Muscle layer of duodenum (tissue), 2 donors: Measurements from ENCODE around the gene ZMIZ1.

Experiments
- H3K27ac ChIP-seq: one replicate; pipeline ENCODE4 v1.7.0; 2013; ENCODE audit warnings: mild to moderate bottlenecking, low read length
- H3K27me3 ChIP-seq: one replicate; pipeline ENCODE4 v1.7.0; 2013; ENCODE audit warnings: low read depth, mild to moderate bottlenecking, control low read depth, low read length
- H3K36me3 ChIP-seq, 2 donors: one replicate each; pipeline ENCODE4 v1.7.0; 2013; ENCODE audit warnings: low read length in 2 of 2, control low read depth in 1 of 2, mild to moderate bottlenecking in 1 of 2; ENCODE audit not compliant: insufficient read depth in 2 of 2, control insufficient read depth in 1 of 2
- H3K4me1 ChIP-seq, 2 donors: one replicate each; pipeline ENCODE4 v1.7.0; 2013; ENCODE audit warnings: low read length in 2 of 2, mild to moderate bottlenecking in 2 of 2, control low read depth in 1 of 2, moderate library complexity in 1 of 2; ENCODE audit not compliant: insufficient read depth in 2 of 2, control insufficient read depth in 1 of 2
- H3K4me3 ChIP-seq, 2 donors: one replicate each; pipeline ENCODE4 v1.7.0; 2013; ENCODE audit warnings: low read length in 2 of 2, low read depth in 1 of 2, mild to moderate bottlenecking in 1 of 2
- H3K9me3 ChIP-seq, 2 donors: one replicate each; pipeline ENCODE4 v1.7.0; 2013; ENCODE audit warnings: low read length in 2 of 2, control low read depth in 1 of 2, mild to moderate bottlenecking in 1 of 2; ENCODE audit not compliant: control insufficient read depth in 1 of 2
- donor health status: healthy.

Gene ZMIZ1

DNA sequence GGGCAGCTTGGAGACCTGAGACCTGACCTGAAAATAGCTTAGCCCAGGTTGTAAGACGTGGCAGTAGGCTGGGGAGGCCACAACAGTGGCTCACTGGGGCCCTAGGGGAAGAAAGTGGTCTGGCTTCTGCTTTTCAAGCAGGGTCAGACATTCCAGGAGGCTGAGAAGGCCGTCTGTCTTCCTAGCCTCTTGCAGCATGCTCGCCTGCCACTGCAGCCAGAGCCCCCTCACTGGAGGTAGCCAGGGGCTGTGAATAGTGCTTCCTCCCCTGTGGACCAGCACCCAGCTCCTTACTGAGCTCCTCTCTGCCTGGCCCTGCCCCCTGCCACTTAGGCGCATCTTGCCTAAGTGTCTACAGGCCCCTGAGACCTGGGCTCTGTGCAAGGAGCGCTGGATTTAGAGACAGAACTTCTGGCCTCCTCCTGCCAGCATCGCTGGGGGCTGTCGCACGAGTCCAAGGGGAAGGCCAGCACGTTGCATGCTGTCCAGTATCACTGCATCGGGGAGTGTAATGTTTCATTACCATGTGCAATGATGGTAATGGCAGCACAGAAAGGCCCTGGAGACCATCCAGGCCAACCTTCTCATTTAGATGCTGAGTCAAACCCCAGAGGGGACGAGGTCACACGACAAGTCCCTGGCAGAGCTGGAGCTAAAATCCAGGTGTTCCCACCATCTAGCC is 12.7 kb downstream of the ZMIZ1 start:
- no peak overlapping the region for H3K4me3 ChIP-seq
- H3K9me3 ChIP-seq, result no peaks in the 10 kb centered on the region
- H3K36me3 ChIP-seq, result no peaks in the 10 kb centered on the region
- peak overlapping the region; percentile 70 for H3K27ac ChIP-seq
- H3K4me1 ChIP-seq, result peaks cover 64 to 90% of the 10 kb centered on the region in 2 donors
- no peaks in the 10 kb centered on the region for H3K27me3 ChIP-seq

DNA sequence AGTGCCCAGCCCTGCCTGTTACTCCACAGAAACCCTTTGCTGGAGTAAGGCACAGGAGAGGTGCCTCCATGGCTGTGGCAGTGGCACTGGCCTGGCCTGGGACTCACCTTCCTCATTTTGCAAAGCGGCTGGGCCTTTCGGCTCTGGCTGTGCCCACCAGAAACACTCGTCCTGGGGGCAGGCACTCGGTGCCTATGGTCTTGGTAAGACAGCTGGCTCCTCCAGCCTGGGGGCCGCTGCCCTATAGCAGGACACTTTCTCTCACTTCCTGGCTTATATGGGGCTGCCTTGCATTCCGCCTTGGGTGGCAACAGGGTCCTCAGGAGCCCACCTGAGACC is 13.2 kb downstream of the ZMIZ1 start:
- Histone ChIP-seq H3K27ac (peak overlapping the region; percentile 70), H3K4me3 (no peak overlapping the region), H3K27me3 (no peaks in the 10 kb centered on the region), H3K9me3 (no peaks in the 10 kb centered on the region), H3K36me3 (no peaks in the 10 kb centered on the region), H3K4me1 (peaks cover 64 to 86% of the 10 kb centered on the region in 2 donors)

DNA sequence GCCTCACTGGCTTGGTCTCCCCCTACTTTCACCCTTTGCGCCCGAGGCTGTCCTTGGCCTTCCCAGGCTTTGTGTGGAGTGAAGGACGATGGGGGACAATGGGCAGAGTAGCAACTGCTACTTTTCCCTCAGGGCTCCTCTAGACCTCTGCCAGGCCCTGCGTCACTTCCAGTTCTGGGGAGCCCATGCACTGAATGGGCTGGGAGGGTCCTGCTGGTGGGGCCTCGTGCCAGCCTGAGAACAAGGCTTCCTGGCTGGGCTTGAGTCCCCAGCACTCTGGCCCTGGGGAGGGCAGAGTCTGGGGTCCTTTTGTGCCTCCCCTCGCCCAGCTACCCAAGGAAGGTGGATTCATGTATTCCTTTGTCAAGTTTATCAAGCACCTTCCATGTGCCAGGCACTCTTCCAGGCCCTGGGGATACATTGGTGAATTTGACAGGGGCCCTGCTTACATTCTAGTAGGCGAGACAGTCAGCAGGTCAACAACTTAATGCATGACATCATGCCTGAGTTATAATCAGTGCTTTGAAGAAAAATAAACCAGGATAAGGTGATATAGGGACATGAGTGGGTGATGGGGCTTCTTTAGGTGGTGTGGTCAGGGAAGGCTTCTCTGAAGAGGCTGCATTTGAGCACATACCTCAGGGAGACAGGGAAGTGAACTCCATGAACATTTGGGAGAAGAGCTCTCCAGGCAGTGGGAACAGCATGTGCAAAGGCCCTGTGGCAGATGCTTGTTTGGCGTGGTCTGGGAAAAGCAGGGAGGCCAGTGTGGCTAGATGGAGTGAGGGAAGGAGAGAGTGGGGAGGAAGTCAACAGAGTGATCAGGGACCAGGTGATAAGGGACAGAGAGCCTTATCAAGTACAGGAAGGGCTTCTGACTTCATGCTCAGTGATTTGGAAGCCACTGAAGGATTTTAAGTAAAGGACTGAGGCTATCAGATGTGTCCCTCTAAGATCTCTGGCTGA is 14.1 kb downstream of the ZMIZ1 start:
- Histone ChIP-seq H3K4me3 (no peak overlapping the region), H3K36me3 (no peaks in the 10 kb centered on the region), H3K27me3 (no peaks in the 10 kb centered on the region), H3K9me3 (no peaks in the 10 kb centered on the region), H3K27ac (peak overlapping the region; percentile 70), H3K4me1 (peaks cover 64 to 88% of the 10 kb centered on the region in 2 donors)

DNA sequence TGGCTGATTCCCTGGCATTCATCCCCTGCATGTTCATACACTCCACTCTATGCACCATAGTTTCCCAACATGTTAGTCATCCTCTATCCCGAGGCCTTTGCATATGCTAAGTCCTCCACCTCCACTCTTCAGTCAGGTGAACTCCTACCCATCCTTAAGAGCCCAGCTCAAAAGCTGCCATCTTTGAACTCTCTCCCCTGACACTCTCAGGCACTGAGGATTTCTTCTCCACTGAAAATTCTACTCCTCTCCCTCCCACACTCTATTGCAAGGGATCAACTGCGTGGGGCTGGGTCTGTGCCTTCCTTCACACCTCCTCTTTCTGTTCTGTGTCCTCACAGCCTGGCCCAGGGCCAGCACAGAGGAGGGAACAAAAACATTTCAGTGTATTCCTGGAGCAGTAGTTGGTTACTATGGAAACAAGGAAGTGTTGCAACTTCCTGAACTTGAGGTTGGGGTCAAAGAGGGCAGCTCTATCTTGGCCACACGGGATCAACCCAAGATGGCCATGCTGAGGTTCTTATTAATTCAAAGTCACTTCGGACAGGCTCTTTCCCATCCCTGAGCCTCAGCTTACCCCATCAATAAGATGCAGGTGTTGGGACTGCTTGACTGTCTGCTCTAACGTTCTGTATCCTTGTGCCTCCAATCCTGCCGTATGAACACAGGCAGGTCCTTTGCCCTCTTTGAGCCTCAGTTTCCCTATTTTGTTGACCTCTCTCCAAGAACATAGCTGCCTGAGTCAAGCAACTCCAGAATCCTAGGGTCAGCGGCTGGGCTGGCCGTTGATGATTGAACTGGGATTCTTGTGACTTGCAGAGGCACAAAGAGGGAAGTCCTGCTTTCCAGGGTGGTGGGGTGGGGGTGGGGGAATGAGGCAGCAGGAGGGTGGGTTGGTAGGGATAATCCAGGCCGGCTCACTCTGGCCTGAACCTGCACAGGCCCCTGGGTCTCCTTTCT is 15.5 kb downstream of the ZMIZ1 start:
- Histone ChIP-seq H3K4me1 (peaks cover 57 to 88% of the 10 kb centered on the region in 2 donors), H3K27ac (peak overlapping the region; percentile 70)

DNA sequence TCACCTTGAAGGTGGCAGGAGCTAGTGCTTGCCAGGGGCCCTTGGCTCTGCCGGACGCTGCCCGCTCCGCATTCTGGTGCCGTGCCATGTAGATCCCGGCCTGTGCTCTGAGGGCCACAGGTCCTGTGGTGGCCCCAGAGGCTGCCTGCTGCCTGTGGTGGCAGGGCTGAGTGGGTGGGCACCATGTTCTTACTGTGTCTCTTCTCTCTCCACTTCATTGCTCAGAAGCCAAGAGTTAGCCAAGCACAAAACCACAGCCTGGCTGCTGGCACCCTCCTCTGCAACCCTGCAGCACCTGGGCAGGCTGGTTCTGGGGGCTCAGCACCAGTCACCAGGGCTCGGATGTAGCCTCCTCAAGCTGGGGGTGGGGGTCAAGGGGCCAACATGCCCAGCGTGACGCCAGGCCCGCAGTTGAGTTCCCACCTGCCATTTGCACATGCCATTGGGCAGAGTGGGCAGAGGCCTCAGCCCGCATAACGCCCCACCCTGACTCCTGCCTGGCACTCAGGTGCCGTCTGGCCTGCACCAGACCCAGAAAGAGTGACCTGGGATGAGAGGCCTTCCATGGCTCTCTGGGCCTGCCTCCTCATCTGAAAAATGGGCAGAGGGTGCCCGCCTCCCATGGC is 16.3 kb downstream of the ZMIZ1 start:
- H3K27ac ChIP-seq, result peak overlapping the region; percentile 70
- H3K9me3 ChIP-seq, result no peaks in the 10 kb centered on the region
- H3K27me3 ChIP-seq, result no peaks in the 10 kb centered on the region
- H3K4me3 ChIP-seq, result no peak overlapping the region
- peaks cover 51 to 88% of the 10 kb centered on the region in 2 donors for H3K4me1 ChIP-seq
- H3K36me3 ChIP-seq, result no peaks in the 10 kb centered on the region

More for the DNA sequence above, 15.5 kb downstream of the ZMIZ1 start:
- Histone ChIP-seq H3K4me3 (peak overlapping the region in 1 of 2 donors; percentile 10), H3K27me3 (no peaks in the 10 kb centered on the region), H3K9me3 (no peaks in the 10 kb centered on the region), H3K36me3 (no peaks in the 10 kb centered on the region)

DNA sequence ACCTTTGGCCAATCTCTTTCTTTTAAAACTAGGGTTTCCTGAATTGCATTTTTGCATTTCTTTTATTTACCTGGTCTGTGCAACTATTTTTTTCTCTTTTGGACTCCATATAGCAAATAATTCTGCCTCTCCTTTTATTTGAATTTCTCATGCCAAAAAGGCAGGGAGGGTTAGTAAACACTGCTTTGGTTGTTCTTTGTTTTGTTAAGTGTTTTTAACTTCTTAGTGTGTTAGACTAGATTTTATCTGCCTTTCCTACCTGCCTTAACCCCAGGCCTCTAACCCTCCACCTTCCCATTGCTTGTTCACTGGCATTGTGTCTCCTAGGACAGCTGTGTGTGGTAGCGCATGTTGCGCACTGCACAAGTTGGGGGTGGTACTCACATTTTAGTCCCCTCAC is 18.1 kb downstream of the ZMIZ1 start:
- peaks cover 41 to 79% of the 10 kb centered on the region in 2 donors for H3K4me1 ChIP-seq
- no peak overlapping the region for H3K27ac ChIP-seq
- no peaks in the 10 kb centered on the region for H3K9me3 ChIP-seq

DNA sequence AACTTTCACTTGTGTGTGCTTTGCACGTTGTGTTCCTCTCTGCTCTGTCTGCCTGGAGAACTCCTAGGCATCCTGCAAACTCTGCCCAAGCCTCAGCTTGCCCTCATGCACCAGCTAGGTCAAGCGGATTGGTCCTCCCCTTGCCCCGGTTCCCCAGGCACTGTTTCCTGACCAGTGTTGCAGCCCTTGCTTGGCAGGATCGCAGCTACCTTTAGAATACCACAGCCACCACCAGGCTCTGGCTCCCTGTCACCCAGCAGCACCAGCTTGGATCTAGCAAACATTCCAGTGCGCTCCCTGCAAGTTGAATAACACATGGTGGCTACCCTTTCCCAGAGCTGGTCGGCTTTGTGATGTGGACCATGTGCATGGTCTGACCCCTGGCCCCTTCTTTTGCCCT is 19.0 kb downstream of the ZMIZ1 start:
- H3K4me3 ChIP-seq, result no peak overlapping the region
- no peaks in the 10 kb centered on the region for H3K27me3 ChIP-seq
- H3K4me1 ChIP-seq, result peaks cover 33 to 75% of the 10 kb centered on the region in 2 donors
- H3K27ac ChIP-seq, result no peak overlapping the region
- H3K36me3 ChIP-seq, result no peaks in the 10 kb centered on the region
- H3K9me3 ChIP-seq, result no peaks in the 10 kb centered on the region

More for the DNA sequence above, 18.1 kb downstream of the ZMIZ1 start:
- Histone ChIP-seq H3K36me3 (no peaks in the 10 kb centered on the region), H3K4me3 (no peak overlapping the region), H3K27me3 (no peaks in the 10 kb centered on the region)

DNA sequence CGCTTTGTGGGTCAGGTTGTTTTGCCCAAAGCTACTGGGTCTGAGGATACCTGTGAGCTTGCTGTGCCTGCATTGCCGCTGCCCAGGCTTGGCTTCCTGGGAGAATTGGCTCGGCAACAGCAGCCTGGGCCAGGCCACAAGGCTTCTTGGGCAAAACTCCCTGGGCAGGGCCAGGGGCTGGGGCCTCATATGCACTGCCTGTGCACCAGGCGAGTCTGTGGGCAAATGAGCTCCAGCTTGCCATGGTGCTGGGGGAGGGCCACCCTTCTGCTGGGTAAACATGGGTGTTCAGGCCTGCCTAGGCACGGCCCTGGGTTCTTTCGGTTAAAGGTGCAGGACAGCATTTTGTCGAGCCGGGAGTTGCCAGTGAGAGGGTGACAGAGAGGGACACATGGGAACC is 19.4 kb downstream of the ZMIZ1 start:
- no peak overlapping the region for H3K27ac ChIP-seq
- peaks cover 28 to 71% of the 10 kb centered on the region in 2 donors for H3K4me1 ChIP-seq
- no peaks in the 10 kb centered on the region for H3K9me3 ChIP-seq
- H3K27me3 ChIP-seq, result no peaks in the 10 kb centered on the region
- H3K4me3 ChIP-seq, result no peak overlapping the region
- H3K36me3 ChIP-seq, result no peaks in the 10 kb centered on the region

DNA sequence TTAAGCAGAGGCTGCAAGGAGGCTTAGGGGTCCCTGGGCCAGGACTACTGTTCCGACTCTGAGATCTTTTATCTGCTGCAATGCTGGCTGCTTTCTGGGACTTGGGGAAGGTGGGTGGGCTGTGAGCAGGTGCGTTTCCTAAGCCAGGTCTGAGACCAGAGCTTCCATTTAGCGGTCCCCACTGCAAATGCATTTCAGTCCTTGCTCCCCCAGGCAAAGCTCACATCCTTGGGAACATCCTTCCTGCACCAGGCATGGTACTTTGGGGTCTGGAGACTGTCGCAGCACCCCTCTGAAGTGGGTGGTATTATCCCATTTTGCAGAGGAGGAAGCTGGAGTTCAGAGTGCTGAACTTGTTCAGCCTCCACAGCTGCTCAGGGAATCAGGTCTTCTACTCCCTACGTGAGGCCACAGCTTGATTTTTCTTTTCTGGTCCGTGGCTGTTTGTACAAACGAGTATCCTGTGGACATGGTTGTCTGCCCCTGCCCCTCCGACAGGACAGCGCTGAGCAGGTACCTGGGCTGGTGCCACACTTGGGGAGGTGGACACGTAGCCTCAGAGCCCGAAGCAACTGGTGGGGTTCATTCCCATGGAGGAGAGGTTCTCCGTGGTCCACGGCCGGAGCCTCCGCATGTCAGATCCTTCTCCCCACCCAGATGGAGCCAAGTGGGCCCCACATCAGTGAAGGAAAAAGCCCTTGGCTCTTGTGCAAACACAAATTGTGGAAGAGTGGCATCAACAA is 20.0 kb downstream of the ZMIZ1 start:
- Histone ChIP-seq H3K4me1 (peaks cover 26 to 70% of the 10 kb centered on the region in 2 donors), H3K27me3 (no peaks in the 10 kb centered on the region), H3K4me3 (no peak overlapping the region), H3K9me3 (no peaks in the 10 kb centered on the region), H3K27ac (no peak overlapping the region), H3K36me3 (no peaks in the 10 kb centered on the region)

DNA sequence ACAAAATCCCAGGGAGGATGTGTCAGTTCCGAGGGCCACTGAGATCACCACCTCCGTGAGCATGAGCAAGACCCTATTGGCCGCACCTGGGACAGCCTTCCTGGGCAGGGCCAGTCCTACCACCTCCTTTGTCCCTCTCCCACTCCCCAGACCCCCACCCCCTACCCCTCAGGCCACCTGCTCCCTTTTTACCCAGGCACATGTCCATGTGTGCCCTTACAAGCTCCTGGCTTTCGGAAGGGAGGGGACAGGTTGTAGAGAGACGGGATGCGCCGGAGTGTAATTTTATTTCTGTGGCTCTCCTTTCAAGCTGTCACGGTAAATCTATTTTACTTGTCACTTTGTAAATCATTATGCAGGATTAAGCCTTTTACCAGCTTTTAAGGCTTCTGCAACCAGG is 20.9 kb downstream of the ZMIZ1 start:
- no peak overlapping the region for H3K27ac ChIP-seq
- no peak overlapping the region for H3K4me3 ChIP-seq
- H3K36me3 ChIP-seq, result no peaks in the 10 kb centered on the region
- H3K27me3 ChIP-seq, result no peaks in the 10 kb centered on the region
- no peaks in the 10 kb centered on the region for H3K9me3 ChIP-seq
- peaks cover 24 to 70% of the 10 kb centered on the region in 2 donors for H3K4me1 ChIP-seq
